GM19468 (cell line): ENCODE measurements around the gene HJURP.

ENCODE experiments used
- ATAC-seq: cut with Tn5 transposase; IDR thresholded peaks from one replicate; pipeline ENCODE4 v1.9.1; 2021; ENCODE audit warnings: mild to moderate bottlenecking, moderate library complexity, moderate number of reproducible peaks; ENCODE audit not compliant: unreplicated experiment; ENCODE audit errors: extremely low read depth

HJURP gene

GRCh38 chr2:233831861-233832260 is 22.5 kb downstream of the HJURP start:
- ATAC-seq = no peak

- ATAC-seq = no peak
These were observed 23.2 kb downstream of the HJURP start for GRCh38 chr2:233831011-233831721.

- ATAC-seq = no peak
These were observed 24.1 kb downstream of the HJURP start for GRCh38 chr2:233830111-233830802.

- ATAC-seq = no peak
These were observed 24.9 kb downstream of the HJURP start for GRCh38 chr2:233829193-233830110.

GRCh38 chr2:233828546-233829192 is 25.7 kb downstream of the HJURP start:
- no peak for ATAC-seq

- no peak for ATAC-seq
These were observed 30.0 kb downstream of the HJURP start for GRCh38 chr2:233824373-233824772.

GRCh38 chr2:233823731-233824121 is 30.6 kb downstream of the HJURP start:
- ATAC-seq = no peak

GRCh38 chr2:233822781-233823730 is 31.3 kb downstream of the HJURP start:
- no peak for ATAC-seq

- no peak for ATAC-seq
These were observed 32.1 kb downstream of the HJURP start for GRCh38 chr2:233822101-233822771.

- ATAC-seq = no peak
These were observed 32.6 kb downstream of the HJURP start for GRCh38 chr2:233821709-233822100.

- ATAC-seq = no peak
These were observed 33.1 kb downstream of the HJURP start for GRCh38 chr2:233821196-233821595.

GRCh38 chr2:233820774-233821105 is 33.6 kb downstream of the HJURP start:
- no peak for ATAC-seq

GRCh38 chr2:233819884-233820773 is 34.2 kb downstream of the HJURP start:
- ATAC-seq = no peak

GRCh38 chr2:233818639-233819621 is 35.4 kb downstream of the HJURP start:
- no peak for ATAC-seq

- ATAC-seq = no peak
These were observed 36.2 kb downstream of the HJURP start for GRCh38 chr2:233817995-233818638.

GRCh38 chr2:233817361-233817911 is 36.9 kb downstream of the HJURP start:
- no peak for ATAC-seq
